Endodermal cell (in vitro differentiated cells): ENCODE measurements around the gene AKT1. TPM values are rescaled to one million over a fixed set of nuclear protein-coding genes. Genes with fewer than 3 reads are reported as not detected.

Experiments used
- DNase-seq: peaks from one replicate; pipeline ENCODE4 v3.0.0-alpha.2; 2017
- H3K27ac ChIP-seq: 2 replicates; pipeline ENCODE4 v1.5.1; 2013; ENCODE audit warnings: mild to moderate bottlenecking, low read depth, low read length, moderate library complexity
- H3K27me3 ChIP-seq: 2 replicates; pipeline ENCODE4 v1.6.1; 2013; ENCODE audit warnings: mild to moderate bottlenecking, low read length, moderate library complexity; ENCODE audit not compliant: insufficient read depth, control insufficient read depth, poor library complexity, severe bottlenecking
- H3K36me3 ChIP-seq: 2 replicates; pipeline ENCODE4 v1.7.0; 2013; ENCODE audit warnings: mild to moderate bottlenecking, low read length, moderate library complexity; ENCODE audit not compliant: control insufficient read depth, insufficient read depth
- H3K4me1 ChIP-seq: one replicate; pipeline ENCODE4 v1.7.0; 2013; ENCODE audit warnings: low read length; ENCODE audit not compliant: control insufficient read depth, insufficient read depth
- H3K4me3 ChIP-seq: 2 replicates; pipeline ENCODE4 v1.5.1; 2013; ENCODE audit warnings: mild to moderate bottlenecking, low read length, moderate library complexity
- H3K9ac ChIP-seq: 2 replicates; pipeline ENCODE4 v1.6.1; 2013; ENCODE audit warnings: mild to moderate bottlenecking, low read length, moderate library complexity; ENCODE audit not compliant: poor library complexity, severe bottlenecking; ENCODE audit errors: extremely low read depth
- H3K9me3 ChIP-seq: 2 replicates; pipeline ENCODE4 v1.6.1; 2013; ENCODE audit warnings: mild to moderate bottlenecking, low read length, moderate library complexity; ENCODE audit not compliant: control insufficient read depth
- H3K27ac Mint-ChIP-seq: 2 replicates; pipeline ENCODE4 v1.8.0; 2020; ENCODE audit warnings: mixed read lengths
- H3K27me3 Mint-ChIP-seq: 2 replicates; pipeline ENCODE4 v1.8.0; 2021; ENCODE audit warnings: mild to moderate bottlenecking, mixed read lengths; ENCODE audit not compliant: insufficient read depth
- H3K36me3 Mint-ChIP-seq: 2 replicates; pipeline ENCODE4 v1.8.0; 2020; ENCODE audit warnings: low read depth, mixed read lengths
- H3K4me1 Mint-ChIP-seq: 2 replicates; pipeline ENCODE4 v1.8.0; 2020; ENCODE audit warnings: mixed read lengths
- H3K4me3 Mint-ChIP-seq: 2 replicates; pipeline ENCODE4 v1.8.0; 2020; ENCODE audit warnings: mild to moderate bottlenecking, moderate library complexity, mixed read lengths
- H3K9me3 Mint-ChIP-seq: 2 replicates; pipeline ENCODE4 v1.8.0; 2020; ENCODE audit warnings: mild to moderate bottlenecking, mixed read lengths
- CTCF ChIP-seq: fragments of 200-600 bp; sonication (generic); conservative IDR thresholded peaks from 2 replicates; pipeline ENCODE4 v1.5.0; 2021; ENCODE audit warnings: antibody characterized with exemption, mild to moderate bottlenecking
- WGBS, 2 experiments: methylation state at CpG; one replicate each; pipeline versions ENCODE4 v1.1.5 to v1.1.7; 2013; ENCODE audit warnings: missing lambda C conversion rate in 2 of 2, mixed read lengths in 1 of 2; ENCODE audit not compliant: insufficient coverage in 1 of 2, insufficient read length in 1 of 2; 5-methylcytosine and 5-hydroxymethylcytosine counted together
- total RNA-seq, 2 donors: library from RNA; stranded (reverse); fragmentation: NEBNext Ultra II Directional in 1 of 2; extraction: Animal tissue kit (Norgen Biotek cat#: 25700) in 1 of 2; gene quantifications; 2 replicates in 1 of 2; 3 replicates in 1 of 2; pipeline ENCODE4 v1.2.1, GENCODE V29; 2021

Gene AKT1
- total RNA-seq, 2 donors from 2014 or later = 133 to 152 TPM

DNA sequence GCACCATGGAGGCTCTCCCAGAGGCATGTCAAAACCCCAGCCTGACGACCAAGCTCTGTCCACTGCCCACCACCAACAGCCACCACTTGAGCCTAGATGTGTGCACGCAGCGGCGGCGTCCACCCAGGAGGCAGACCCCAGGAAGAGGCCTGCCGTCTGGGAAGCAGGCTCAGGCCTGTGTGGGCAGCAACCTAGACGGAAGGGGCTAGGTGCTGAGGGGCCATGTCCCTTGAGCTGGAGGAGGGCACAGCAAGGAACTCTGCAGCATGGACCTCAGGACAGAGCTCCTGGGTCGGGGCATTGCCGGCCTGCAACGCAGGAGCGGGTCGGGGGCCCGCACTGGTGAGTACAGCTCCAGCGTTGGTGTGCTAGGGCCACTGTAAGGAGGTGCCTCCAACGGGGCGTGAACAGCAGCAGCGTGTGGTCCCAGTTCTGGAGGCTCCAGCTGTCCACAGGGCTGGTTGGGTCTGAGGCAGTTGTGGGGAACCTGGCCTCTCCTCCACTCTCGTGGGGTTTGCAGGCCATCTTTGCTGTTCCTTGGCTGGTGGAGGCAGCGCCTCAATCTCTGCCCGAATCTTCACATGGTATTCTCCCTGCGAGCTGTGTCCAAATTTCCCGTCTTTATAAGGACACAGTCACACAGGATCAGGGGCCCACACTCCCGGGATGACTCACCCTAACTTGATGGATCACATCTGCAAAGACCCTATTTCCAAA lies 25.8 kb upstream of the AKT1 start:
- WGBS, 2 experiments = 90% methylated on average over 18 to 23 of the region's 23 CpGs
- H3K4me3 Mint-ChIP-seq = no peak overlapping the region
- Histone ChIP-seq H3K9ac (no peak overlapping the region), H3K9me3 (no peaks in the 10 kb centered on the region), H3K4me1 (no peaks in the 10 kb centered on the region), H3K36me3 (peaks cover 7% of the 10 kb centered on the region), H3K27ac (no peak overlapping the region), H3K27me3 (peaks cover 17% of the 10 kb centered on the region), H3K4me3 (no peak overlapping the region)
- peaks cover 26% of the 10 kb centered on the region for H3K27me3 Mint-ChIP-seq
- DNase-seq = no peak
- TF ChIP-seq CTCF = no peak
- peaks cover 5% of the 10 kb centered on the region for H3K36me3 Mint-ChIP-seq
- no peak overlapping the region for H3K27ac Mint-ChIP-seq
- peaks cover 5% of the 10 kb centered on the region for H3K4me1 Mint-ChIP-seq
- H3K9me3 Mint-ChIP-seq = peaks cover 9% of the 10 kb centered on the region

GRCh38 chr14:104820669-104821228 lies 25.2 kb upstream of the AKT1 start:
- Histone ChIP-seq H3K4me3 (no peak overlapping the region), H3K9me3 (no peaks in the 10 kb centered on the region), H3K36me3 (peaks cover 7% of the 10 kb centered on the region), H3K27me3 (peaks cover 16% of the 10 kb centered on the region), H3K27ac (no peak overlapping the region), H3K4me1 (no peaks in the 10 kb centered on the region), H3K9ac (no peak overlapping the region)
- 50 to 51% methylated on average over 16 to 22 of the region's 22 CpGs for WGBS, 2 experiments
- no peak overlapping the region for H3K4me3 Mint-ChIP-seq
- H3K4me1 Mint-ChIP-seq = peaks cover 5% of the 10 kb centered on the region
- peak; percentile 91 for DNase-seq
- H3K27ac Mint-ChIP-seq = no peak overlapping the region
- H3K9me3 Mint-ChIP-seq = peaks cover 9% of the 10 kb centered on the region
- TF ChIP-seq CTCF = peak; percentile 76
- peaks cover 24% of the 10 kb centered on the region for H3K27me3 Mint-ChIP-seq
- H3K36me3 Mint-ChIP-seq = peaks cover 5% of the 10 kb centered on the region

DNA sequence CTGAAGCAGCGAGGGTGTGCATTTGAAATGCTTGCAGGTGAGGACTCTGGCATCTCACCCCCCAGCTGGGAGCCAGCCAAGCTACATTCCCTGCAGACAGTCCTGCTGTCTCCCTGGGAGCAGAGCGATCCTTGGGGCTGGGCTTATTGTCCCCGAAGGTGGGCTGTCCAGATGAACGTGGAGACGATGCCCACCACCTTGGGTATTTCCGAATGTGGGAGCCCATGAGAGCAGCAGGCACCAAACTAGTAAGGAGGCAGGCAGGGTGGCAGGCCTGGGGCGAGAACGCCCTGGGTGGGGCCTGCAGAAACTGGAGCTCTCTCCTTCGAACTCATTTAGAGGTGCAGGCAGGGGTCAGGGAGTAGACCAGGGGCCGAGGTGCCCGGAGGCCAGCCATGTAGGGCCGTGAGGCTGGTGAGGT lies 23.8 kb upstream of the AKT1 start:
- no peak overlapping the region for H3K27ac ChIP-seq
- no peaks in the 10 kb centered on the region for H3K4me1 ChIP-seq
- Mint-ChIP-seq H3K9me3 (peaks cover under 1% of the 10 kb centered on the region), H3K4me1 (peaks cover 5% of the 10 kb centered on the region), H3K36me3 (peaks cover 5% of the 10 kb centered on the region), H3K4me3 (no peak overlapping the region), H3K27me3 (peaks cover 10% of the 10 kb centered on the region), H3K27ac (no peak overlapping the region)
- H3K4me3 ChIP-seq = no peak overlapping the region
- TF ChIP-seq CTCF = no peak
- WGBS, 2 experiments = 91 to 98% methylated on average over 11 to 12 of the region's 12 CpGs
- peak; percentile 44 for DNase-seq
- peaks cover 2% of the 10 kb centered on the region for H3K27me3 ChIP-seq
- peaks cover 7% of the 10 kb centered on the region for H3K36me3 ChIP-seq
- H3K9me3 ChIP-seq = no peaks in the 10 kb centered on the region
- H3K9ac ChIP-seq = no peak overlapping the region
